B cell (primary cell): ENCODE data around the gene TTYH1. TPM values are rescaled to one million over a fixed set of nuclear protein-coding genes. Genes with fewer than 3 reads are reported as not detected.
A peak's percentile ranks its signal among the peaks of the same experiment; 100 is the strongest.

Experiments used
- ATAC-seq: fragments of 200-7000 bp; cut with Tn5 transposase; one replicate; pipeline ENCODE4 v1.10.0; 2021; ENCODE audit warnings: low read depth, mild to moderate bottlenecking, moderate number of reproducible peaks, moderate library complexity
- CTCF ChIA-PET: fragments of 350-600 bp; sonication (Branson Sonifier 250); formaldehyde crosslinking; loops from one replicate; lab custom pipeline; 2021; ENCODE audit warnings: antibody characterized with exemption, inconsistent platforms; lab: Charles Lee
- POLR2A ChIA-PET: fragments of 350-600 bp; sonication (Branson Sonifier 250); formaldehyde crosslinking; loops from one replicate; lab custom pipeline; 2021; ENCODE audit warnings: antibody characterized with exemption; lab: Charles Lee
- DNase-seq: peaks from one replicate; pipeline ENCODE4 v3.0.0; 2013
- H2AFZ ChIP-seq: 2 replicates; pipeline ENCODE4 v1.6.1; 2012; ENCODE audit warnings: mild to moderate bottlenecking, low read depth, low read length; ENCODE audit not compliant: insufficient read depth, poor library complexity, severe bottlenecking
- H3K27ac ChIP-seq, 2 donors: 1 replicate in 1 of 2; 2 replicates in 1 of 2; pipeline ENCODE4 v1.5.1; 2012 to 2013; ENCODE audit warnings: low read length in 2 of 2, mild to moderate bottlenecking in 2 of 2, moderate library complexity in 1 of 2
- H3K27me3 ChIP-seq, 4 experiments: fragments of 200-600 bp in 1 of 4; sonication (generic) in 1 of 4; replicated peaks in 1 of 4; 1 replicate in 2 of 4; 2 replicates in 2 of 4; pipeline versions ENCODE4 v1.6.1 to v1.7.0; 2013 to 2016; ENCODE audit warnings: low read length in 3 of 4, mild to moderate bottlenecking in 2 of 4, mixed read lengths in 1 of 4, moderate library complexity in 1 of 4; ENCODE audit not compliant: insufficient read depth in 4 of 4, control insufficient read depth in 3 of 4; ENCODE audit errors: control extremely low read depth in 1 of 4
- H3K36me3 ChIP-seq, 2 experiments: replicated peaks in 1 of 2; 1 replicate in 1 of 2; 2 replicates in 1 of 2; pipeline versions ENCODE4 v1.6.1 to v1.7.1; 2013; ENCODE audit warnings: low read length in 1 of 2; ENCODE audit not compliant: insufficient read depth in 2 of 2, control insufficient read depth in 1 of 2; ENCODE audit errors: control extremely low read depth in 1 of 2, extremely low read depth in 1 of 2
- H3K4me1 ChIP-seq, 2 donors: fragments of 200-600 bp in 1 of 2; sonication (generic) in 1 of 2; 1 replicate in 1 of 2; 2 replicates in 1 of 2; pipeline versions ENCODE4 v1.5.1 to v1.6.1; 2013 to 2017; ENCODE audit warnings: low read length in 2 of 2; ENCODE audit not compliant: control insufficient read depth in 2 of 2, insufficient read depth in 2 of 2
- H3K4me2 ChIP-seq: replicated peaks from 2 replicates; pipeline ENCODE3; 2012; ENCODE audit warnings: mild to moderate bottlenecking, low read depth, low read length; ENCODE audit not compliant: poor library complexity, severe bottlenecking
- H3K4me3 ChIP-seq, 5 experiments: fragments of 200-600 bp in 1 of 5; sonication (generic) in 1 of 5; 1 replicate in 3 of 5; 2 replicates in 2 of 5; pipeline versions ENCODE4 v1.5.1 to v1.7.0; 2011 to 2016; ENCODE audit warnings: low read length in 4 of 5, mild to moderate bottlenecking in 4 of 5, low read depth in 2 of 5, control low read depth in 1 of 5, moderate library complexity in 1 of 5; ENCODE audit not compliant: insufficient read depth in 1 of 5; ENCODE audit errors: control extremely low read depth in 1 of 5, extremely low read depth in 1 of 5
- H3K79me2 ChIP-seq: fragments of 200-600 bp; sonication (generic); one replicate; pipeline ENCODE4 v1.6.0; 2016; ENCODE audit warnings: low read length; ENCODE audit not compliant: control insufficient read depth, insufficient read depth
- H3K9ac ChIP-seq: fragments of 200-600 bp; sonication (generic); 2 replicates; pipeline ENCODE4 v1.6.1; 2017; ENCODE audit warnings: mild to moderate bottlenecking, low read length, moderate library complexity
- H3K9me3 ChIP-seq, 3 donors: one replicate each; pipeline versions ENCODE4 v1.6.1 to v1.7.1; 2013; ENCODE audit warnings: low read length in 2 of 3; ENCODE audit not compliant: control insufficient read depth in 2 of 3, insufficient read depth in 1 of 3; ENCODE audit errors: control extremely low read depth in 1 of 3
- H4K20me1 ChIP-seq: 2 replicates; pipeline ENCODE4 v1.6.0; 2012; ENCODE audit warnings: mild to moderate bottlenecking, low read length; ENCODE audit not compliant: insufficient read depth, control insufficient read depth, poor library complexity, severe bottlenecking
- H3K27ac Mint-ChIP-seq: one replicate; pipeline ENCODE4 v1.8.0; 2021; ENCODE audit warnings: mixed read lengths
- H3K27me3 Mint-ChIP-seq: one replicate; pipeline ENCODE4 v1.8.0; 2021; ENCODE audit warnings: mixed read lengths
- H3K4me1 Mint-ChIP-seq: one replicate; pipeline ENCODE4 v1.8.0; 2021; ENCODE audit warnings: mixed read lengths
- H3K4me3 Mint-ChIP-seq: one replicate; pipeline ENCODE4 v1.8.0; 2021; ENCODE audit warnings: mixed read lengths
- H3K9me3 Mint-ChIP-seq: one replicate; pipeline ENCODE4 v1.8.0; 2022; ENCODE audit warnings: mixed read lengths; ENCODE audit not compliant: insufficient read depth
- EZH2 ChIP-seq: IDR thresholded peaks from 2 replicates; pipeline ENCODE4 v1.6.1; 2012; ENCODE audit warnings: borderline replicate concordance, low read depth, mild to moderate bottlenecking, moderate library complexity, low read length; ENCODE audit not compliant: insufficient read depth, poor library complexity, severe bottlenecking
- WGBS: methylation state at CpG from one replicate; pipeline ENCODE4 v1.1.5; 2013; ENCODE audit warnings: missing lambda C conversion rate; ENCODE audit not compliant: insufficient coverage; 5-methylcytosine and 5-hydroxymethylcytosine counted together
- intact Hi-C: fragments of 100-400 bp; cut with micrococcal nuclease; formaldehyde crosslinking; loops from one replicate; pipeline ENCODE4 v1.10.0; 2022
- polyA plus RNA-seq: library from polyadenylated mRNA; depleted of rRNA; stranded (reverse); fragments of >200 nt; gene quantifications from 2 replicates; pipeline ENCODE4 v1.2.3, GENCODE V29; 2012
- total RNA-seq, 2 donors: library from RNA; stranded (reverse); fragments of 120-200 nt in 1 of 2; gene quantifications; 1 replicate in 1 of 2; 2 replicates in 1 of 2; pipeline versions ENCODE4 v1.2.3 to v1.2.4, GENCODE V29; 2013 to 2022
- TF ChIP-seq, protein P1 (sequence below): fragments of 200-600 bp; IDR thresholded peaks from one replicate; pipeline ENCODE4 v1.8.0; 2022; ENCODE audit warnings: antibody characterized with exemption, mild to moderate bottlenecking

Gene TTYH1
- total and polyA plus RNA-seq, 2 donors (not counting 1 experiment from before 2014, with no cell fraction given) = not detected

DNA sequence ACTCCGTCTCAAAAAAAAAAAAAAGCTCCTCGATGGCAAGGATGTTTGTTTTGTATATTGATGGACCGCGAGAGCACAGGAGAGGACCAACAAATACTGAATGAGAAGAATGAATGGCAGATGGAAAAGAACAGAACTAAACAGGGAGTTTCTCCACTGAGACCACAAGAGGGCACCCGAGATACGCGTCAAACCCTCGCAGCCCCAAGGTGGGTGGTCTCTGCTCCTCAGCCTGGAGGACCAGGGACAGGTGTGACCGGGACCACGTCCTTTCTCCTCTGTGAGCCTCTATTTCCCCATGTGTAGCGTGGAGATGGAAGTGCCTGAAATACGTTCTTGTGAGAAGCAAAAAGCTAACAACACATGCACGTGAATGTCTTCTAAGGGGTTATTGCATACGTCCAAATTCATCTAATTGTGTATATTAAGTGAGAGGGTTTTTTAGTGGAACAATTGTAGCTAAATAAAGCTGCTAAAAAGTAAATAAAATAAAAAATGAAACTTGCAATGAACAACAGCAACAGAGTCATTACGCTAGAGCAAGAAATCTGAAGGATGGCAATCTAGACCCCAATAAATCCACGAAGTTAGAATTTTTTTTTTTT is 66.2 kb downstream of the TTYH1 start:
- peaks cover 45% of the 10 kb centered on the region for H3K27me3 Mint-ChIP-seq

DNA sequence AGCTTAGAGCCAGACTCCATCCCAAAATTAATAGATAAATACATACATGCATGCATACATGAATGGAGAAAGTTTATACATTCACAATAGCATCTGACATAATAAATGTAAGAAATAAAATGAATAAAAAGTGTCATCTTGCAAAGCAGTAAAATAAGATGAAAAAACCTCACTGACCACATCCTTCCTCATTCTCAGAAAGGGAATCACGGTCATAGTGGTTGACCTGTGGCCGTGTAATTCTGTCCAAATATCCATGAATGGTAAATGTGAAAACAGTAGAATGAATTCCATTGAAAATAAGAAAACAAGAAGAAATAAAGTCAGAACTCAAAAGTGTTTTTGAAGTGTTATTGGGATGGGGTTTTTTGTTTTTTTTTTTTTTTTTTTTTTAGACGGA is 67.6 kb downstream of the TTYH1 start:
- Histone ChIP-seq H3K4me3 (no peak overlapping the region), H3K79me2 (no peaks in the 10 kb centered on the region), H2AFZ (no peak overlapping the region), H3K27ac (no peak overlapping the region), H3K4me2 (peak overlapping the region; percentile 38), H3K27me3 (peaks cover 0 to 21% (median 9%) of the 10 kb centered on the region in 4 experiments), H3K36me3 (no peaks in the 10 kb centered on the region), H4K20me1 (no peaks in the 10 kb centered on the region), H3K9ac (no peak overlapping the region), H3K4me1 (peaks cover 15 to 24% of the 10 kb centered on the region in 2 donors), H3K9me3 (no peaks in the 10 kb centered on the region)
- H3K4me1 Mint-ChIP-seq = peaks cover 20% of the 10 kb centered on the region
- ATAC-seq (no peak), DNase-seq (peak; percentile 42)
- H3K27me3 Mint-ChIP-seq = peaks cover 40% of the 10 kb centered on the region
- no peaks in the 10 kb centered on the region for H3K9me3 Mint-ChIP-seq
- ChIA-PET POLR2A (no interaction called here), CTCF (interaction anchor here (0.6 to 7.2 kb wide), 5 partner anchors 16 to 219 kb away, joined by 3 to 246 read pairs (median 4); no protein-coding TSS in a partner anchor)
- WGBS = no CpG with 5 or more reads among the region's 3 CpGs
- intact Hi-C loops = loop anchor here (10.0 kb wide), 1 partner anchor 432 kb away; no protein-coding TSS in a partner anchor
- TF ChIP-seq, protein P1, sequence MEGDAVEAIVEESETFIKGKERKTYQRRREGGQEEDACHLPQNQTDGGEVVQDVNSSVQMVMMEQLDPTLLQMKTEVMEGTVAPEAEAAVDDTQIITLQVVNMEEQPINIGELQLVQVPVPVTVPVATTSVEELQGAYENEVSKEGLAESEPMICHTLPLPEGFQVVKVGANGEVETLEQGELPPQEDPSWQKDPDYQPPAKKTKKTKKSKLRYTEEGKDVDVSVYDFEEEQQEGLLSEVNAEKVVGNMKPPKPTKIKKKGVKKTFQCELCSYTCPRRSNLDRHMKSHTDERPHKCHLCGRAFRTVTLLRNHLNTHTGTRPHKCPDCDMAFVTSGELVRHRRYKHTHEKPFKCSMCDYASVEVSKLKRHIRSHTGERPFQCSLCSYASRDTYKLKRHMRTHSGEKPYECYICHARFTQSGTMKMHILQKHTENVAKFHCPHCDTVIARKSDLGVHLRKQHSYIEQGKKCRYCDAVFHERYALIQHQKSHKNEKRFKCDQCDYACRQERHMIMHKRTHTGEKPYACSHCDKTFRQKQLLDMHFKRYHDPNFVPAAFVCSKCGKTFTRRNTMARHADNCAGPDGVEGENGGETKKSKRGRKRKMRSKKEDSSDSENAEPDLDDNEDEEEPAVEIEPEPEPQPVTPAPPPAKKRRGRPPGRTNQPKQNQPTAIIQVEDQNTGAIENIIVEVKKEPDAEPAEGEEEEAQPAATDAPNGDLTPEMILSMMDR = no peak
- no peak for TF ChIP-seq EZH2
- peak overlapping the region; percentile 34 for H3K4me3 Mint-ChIP-seq
- H3K27ac Mint-ChIP-seq = no peak overlapping the region

More for the DNA sequence above, 66.2 kb downstream of the TTYH1 start:
- ChIA-PET POLR2A (no interaction called here), CTCF (interaction anchor here (0.7 to 7.2 kb wide), 26 partner anchors 8 to 700 kb away, joined by 3 to 246 read pairs (median 5); partner anchors contain the start of genes LENG8, LILRB4 and MBOAT7)
- intact Hi-C loops = loop anchor here (1.0 to 10.0 kb wide), 2 partner anchors 195 to 433 kb away; no protein-coding TSS in a partner anchor
- Histone ChIP-seq H2AFZ (no peak overlapping the region), H3K4me3 (no peak overlapping the region), H3K4me2 (no peak overlapping the region), H3K36me3 (no peaks in the 10 kb centered on the region), H3K27me3 (peaks cover 0 to 21% (median 9%) of the 10 kb centered on the region in 4 experiments), H3K9me3 (no peaks in the 10 kb centered on the region), H3K27ac (no peak overlapping the region), H3K79me2 (no peaks in the 10 kb centered on the region), H4K20me1 (no peaks in the 10 kb centered on the region), H3K4me1 (peaks cover 15 to 24% of the 10 kb centered on the region in 2 donors), H3K9ac (no peak overlapping the region)
- Mint-ChIP-seq H3K4me3 (peak overlapping the region; percentile 42), H3K27ac (peak overlapping the region; percentile 38), H3K4me1 (peaks cover 20% of the 10 kb centered on the region), H3K9me3 (no peaks in the 10 kb centered on the region)
- ATAC-seq = peak; percentile 62
- WGBS = 20% methylated on average over 10 of the region's 16 CpGs
- DNase-seq = peak; percentile 80
- TF ChIP-seq, protein P1 = peak; percentile 84
- TF ChIP-seq EZH2 = no peak
